Measurements from ENCODE around the gene BCL2L13.

DNA sequence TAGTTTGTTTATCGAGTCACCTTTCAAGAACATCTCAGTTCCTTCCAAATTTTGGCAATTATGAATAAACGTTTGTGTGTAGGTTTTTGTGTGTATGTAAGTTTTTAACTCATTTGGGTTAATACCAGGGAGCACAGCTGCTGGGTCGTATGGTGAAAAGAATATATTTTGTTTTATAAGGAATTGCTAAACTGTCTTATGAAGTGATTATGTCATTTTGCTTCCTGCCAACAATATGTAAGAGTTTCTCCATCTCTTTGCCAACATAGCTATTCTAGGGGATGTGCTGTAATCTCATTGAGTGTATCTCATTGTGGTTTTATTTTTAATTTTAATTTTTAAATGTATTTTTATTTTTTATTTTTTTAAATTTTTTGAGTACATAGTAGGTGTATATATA, 27.3 kb downstream of the BCL2L13 start:
- TF ChIP-seq, protein P1, sequence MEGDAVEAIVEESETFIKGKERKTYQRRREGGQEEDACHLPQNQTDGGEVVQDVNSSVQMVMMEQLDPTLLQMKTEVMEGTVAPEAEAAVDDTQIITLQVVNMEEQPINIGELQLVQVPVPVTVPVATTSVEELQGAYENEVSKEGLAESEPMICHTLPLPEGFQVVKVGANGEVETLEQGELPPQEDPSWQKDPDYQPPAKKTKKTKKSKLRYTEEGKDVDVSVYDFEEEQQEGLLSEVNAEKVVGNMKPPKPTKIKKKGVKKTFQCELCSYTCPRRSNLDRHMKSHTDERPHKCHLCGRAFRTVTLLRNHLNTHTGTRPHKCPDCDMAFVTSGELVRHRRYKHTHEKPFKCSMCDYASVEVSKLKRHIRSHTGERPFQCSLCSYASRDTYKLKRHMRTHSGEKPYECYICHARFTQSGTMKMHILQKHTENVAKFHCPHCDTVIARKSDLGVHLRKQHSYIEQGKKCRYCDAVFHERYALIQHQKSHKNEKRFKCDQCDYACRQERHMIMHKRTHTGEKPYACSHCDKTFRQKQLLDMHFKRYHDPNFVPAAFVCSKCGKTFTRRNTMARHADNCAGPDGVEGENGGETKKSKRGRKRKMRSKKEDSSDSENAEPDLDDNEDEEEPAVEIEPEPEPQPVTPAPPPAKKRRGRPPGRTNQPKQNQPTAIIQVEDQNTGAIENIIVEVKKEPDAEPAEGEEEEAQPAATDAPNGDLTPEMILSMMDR (IDR thresholded peaks at IDR 0.05): no peak
- TF ChIP-seq POLR2A (IDR thresholded peaks at IDR 0.05): no peak
